ENCODE results near the gene CSNK1D. TPM values are rescaled to one million over a fixed set of nuclear protein-coding genes. Genes with fewer than 3 reads are reported as not detected.

Gene CSNK1D
- polyA plus RNA-seq, 4 donors = 111 to 148 (median 137) TPM

- 93 to 95% (median 94%) methylated on average over 52 to 54 of the region's 54 CpGs for WGBS, 3 donors
- H3K27ac ChIP-seq (ENCODE audit: low read depth in 1 of 3, low read length in 2 of 3) = no peak overlapping the region
- H3K9me3 ChIP-seq (ENCODE audit: control insufficient read depth in 2 of 2, insufficient read depth in 1 of 2, low read depth in 1 of 2, low read length in 1 of 2) = no peaks in the 10 kb centered on the region
- DNase-seq (no peak), FAIRE-seq (no peak)
- H3K4me1 ChIP-seq (ENCODE audit: control insufficient read depth in 3 of 3, insufficient read depth in 2 of 3, low read depth in 1 of 3, low read length in 2 of 3) = peaks cover 0 to 4% (median 0%) of the 10 kb centered on the region in 3 donors
- H3K36me3 ChIP-seq (ENCODE audit: control insufficient read depth in 3 of 3, insufficient read depth in 2 of 3, low read depth in 1 of 3, low read length in 3 of 3) = peaks cover 34 to 98% (median 66%) of the 10 kb centered on the region in 3 donors
- H3K27me3 ChIP-seq (ENCODE audit: control insufficient read depth in 3 of 3, insufficient read depth in 3 of 3, low read length in 3 of 3) = no peaks in the 10 kb centered on the region
- no peak overlapping the region for H3K4me3 ChIP-seq (ENCODE audit: low read depth in 1 of 3, low read length in 3 of 3)
These were observed 24.5 kb downstream of the CSNK1D start for GRCh38 chr17:82248815-82249674.

GRCh38 chr17:82247856-82248671 is 25.4 kb downstream of the CSNK1D start:
- Histone ChIP-seq H3K27me3 (ENCODE audit: control insufficient read depth in 3 of 3, insufficient read depth in 3 of 3, low read length in 3 of 3) (no peaks in the 10 kb centered on the region), H3K36me3 (ENCODE audit: control insufficient read depth in 3 of 3, insufficient read depth in 2 of 3, low read depth in 1 of 3, low read length in 3 of 3) (peaks cover 38 to 100% (median 70%) of the 10 kb centered on the region in 3 donors), H3K9me3 (ENCODE audit: control insufficient read depth in 2 of 2, insufficient read depth in 1 of 2, low read depth in 1 of 2, low read length in 1 of 2) (no peaks in the 10 kb centered on the region), H3K27ac (ENCODE audit: low read depth in 1 of 3, low read length in 2 of 3) (no peak overlapping the region), H3K4me1 (ENCODE audit: control insufficient read depth in 3 of 3, insufficient read depth in 2 of 3, low read depth in 1 of 3, low read length in 2 of 3) (peaks cover 0 to 4% (median 3%) of the 10 kb centered on the region in 3 donors), H3K4me3 (ENCODE audit: low read depth in 1 of 3, low read length in 3 of 3) (no peak overlapping the region)
- FAIRE-seq (no peak), DNase-seq (no peak)
- 89 to 90% (median 89%) methylated on average over 27 to 28 of the region's 28 CpGs for WGBS, 3 donors

- WGBS, 3 donors = 68 to 72% (median 70%) methylated on average over 22 of the region's 22 CpGs
- Histone ChIP-seq H3K27me3 (ENCODE audit: control insufficient read depth in 3 of 3, insufficient read depth in 3 of 3, low read length in 3 of 3) (no peaks in the 10 kb centered on the region), H3K4me1 (ENCODE audit: control insufficient read depth in 3 of 3, insufficient read depth in 2 of 3, low read depth in 1 of 3, low read length in 2 of 3) (peaks cover 0 to 8% (median 4%) of the 10 kb centered on the region in 3 donors), H3K4me3 (ENCODE audit: low read depth in 1 of 3, low read length in 3 of 3) (no peak overlapping the region), H3K27ac (ENCODE audit: low read depth in 1 of 3, low read length in 2 of 3) (peak overlapping the region in 2 of 3 donors; percentile 25 to 61), H3K9me3 (ENCODE audit: control insufficient read depth in 2 of 2, insufficient read depth in 1 of 2, low read depth in 1 of 2, low read length in 1 of 2) (no peaks in the 10 kb centered on the region), H3K36me3 (ENCODE audit: control insufficient read depth in 3 of 3, insufficient read depth in 2 of 3, low read depth in 1 of 3, low read length in 3 of 3) (peaks cover 35 to 100% (median 66%) of the 10 kb centered on the region in 3 donors)
- FAIRE-seq (no peak), DNase-seq (no peak)
These were observed 26.2 kb downstream of the CSNK1D start for GRCh38 chr17:82247182-82247823.

- H3K36me3 ChIP-seq (ENCODE audit: control insufficient read depth in 3 of 3, insufficient read depth in 2 of 3, low read depth in 1 of 3, low read length in 3 of 3) = peaks cover 28 to 99% (median 60%) of the 10 kb centered on the region in 3 donors
- no peaks in the 10 kb centered on the region for H3K27me3 ChIP-seq (ENCODE audit: control insufficient read depth in 3 of 3, insufficient read depth in 3 of 3, low read length in 3 of 3)
- FAIRE-seq (no peak), DNase-seq (no peak)
- H3K9me3 ChIP-seq (ENCODE audit: control insufficient read depth in 2 of 2, insufficient read depth in 1 of 2, low read depth in 1 of 2, low read length in 1 of 2) = no peaks in the 10 kb centered on the region
- H3K4me1 ChIP-seq (ENCODE audit: control insufficient read depth in 3 of 3, insufficient read depth in 2 of 3, low read depth in 1 of 3, low read length in 2 of 3) = peaks cover 0 to 14% (median 4%) of the 10 kb centered on the region in 3 donors
- peak overlapping the region in 2 of 3 donors; percentile 25 to 61 for H3K27ac ChIP-seq (ENCODE audit: low read depth in 1 of 3, low read length in 2 of 3)
- no peak overlapping the region for H3K4me3 ChIP-seq (ENCODE audit: low read depth in 1 of 3, low read length in 3 of 3)
- 57 to 70% (median 61%) methylated on average over 26 to 27 of the region's 27 CpGs for WGBS, 3 donors
These were observed 26.9 kb downstream of the CSNK1D start for GRCh38 chr17:82246365-82247181.

GRCh38 chr17:82246040-82246364 is 27.5 kb downstream of the CSNK1D start:
- Histone ChIP-seq H3K4me1 (ENCODE audit: control insufficient read depth in 3 of 3, insufficient read depth in 2 of 3, low read depth in 1 of 3, low read length in 2 of 3) (peaks cover 0 to 20% (median 4%) of the 10 kb centered on the region in 3 donors), H3K27ac (ENCODE audit: low read depth in 1 of 3, low read length in 2 of 3) (peak overlapping the region in 1 of 3 donors; percentile 61), H3K9me3 (ENCODE audit: control insufficient read depth in 2 of 2, insufficient read depth in 1 of 2, low read depth in 1 of 2, low read length in 1 of 2) (no peaks in the 10 kb centered on the region), H3K4me3 (ENCODE audit: low read depth in 1 of 3, low read length in 3 of 3) (no peak overlapping the region), H3K36me3 (ENCODE audit: control insufficient read depth in 3 of 3, insufficient read depth in 2 of 3, low read depth in 1 of 3, low read length in 3 of 3) (peaks cover 22 to 99% (median 55%) of the 10 kb centered on the region in 3 donors), H3K27me3 (ENCODE audit: control insufficient read depth in 3 of 3, insufficient read depth in 3 of 3, low read length in 3 of 3) (no peaks in the 10 kb centered on the region)
- DNase-seq (no peak), FAIRE-seq (no peak)
- 92 to 95% (median 93%) methylated on average over 5 of the region's 5 CpGs for WGBS, 3 donors

- peaks cover 0 to 20% (median 4%) of the 10 kb centered on the region in 3 donors for H3K4me1 ChIP-seq (ENCODE audit: control insufficient read depth in 3 of 3, insufficient read depth in 2 of 3, low read depth in 1 of 3, low read length in 2 of 3)
- H3K27me3 ChIP-seq (ENCODE audit: control insufficient read depth in 3 of 3, insufficient read depth in 3 of 3, low read length in 3 of 3) = no peaks in the 10 kb centered on the region
- no peaks in the 10 kb centered on the region for H3K9me3 ChIP-seq (ENCODE audit: control insufficient read depth in 2 of 2, insufficient read depth in 1 of 2, low read depth in 1 of 2, low read length in 1 of 2)
- peaks cover 17 to 99% (median 52%) of the 10 kb centered on the region in 3 donors for H3K36me3 ChIP-seq (ENCODE audit: control insufficient read depth in 3 of 3, insufficient read depth in 2 of 3, low read depth in 1 of 3, low read length in 3 of 3)
- DNase-seq (no peak), FAIRE-seq (no peak)
- H3K27ac ChIP-seq (ENCODE audit: low read depth in 1 of 3, low read length in 2 of 3) = peak overlapping the region in 1 of 3 donors; percentile 6
- WGBS, 3 donors = 89 to 91% (median 90%) methylated on average over 47 of the region's 47 CpGs
- no peak overlapping the region for H3K4me3 ChIP-seq (ENCODE audit: low read depth in 1 of 3, low read length in 3 of 3)
These were observed 28.1 kb downstream of the CSNK1D start for GRCh38 chr17:82245134-82246039.

- Histone ChIP-seq H3K27me3 (ENCODE audit: control insufficient read depth in 3 of 3, insufficient read depth in 3 of 3, low read length in 3 of 3) (no peaks in the 10 kb centered on the region), H3K27ac (ENCODE audit: low read depth in 1 of 3, low read length in 2 of 3) (no peak overlapping the region), H3K36me3 (ENCODE audit: control insufficient read depth in 3 of 3, insufficient read depth in 2 of 3, low read depth in 1 of 3, low read length in 3 of 3) (peaks cover 10 to 99% (median 46%) of the 10 kb centered on the region in 3 donors), H3K9me3 (ENCODE audit: control insufficient read depth in 2 of 2, insufficient read depth in 1 of 2, low read depth in 1 of 2, low read length in 1 of 2) (no peaks in the 10 kb centered on the region), H3K4me3 (ENCODE audit: low read depth in 1 of 3, low read length in 3 of 3) (no peak overlapping the region), H3K4me1 (ENCODE audit: control insufficient read depth in 3 of 3, insufficient read depth in 2 of 3, low read depth in 1 of 3, low read length in 2 of 3) (peaks cover 0 to 24% (median 4%) of the 10 kb centered on the region in 3 donors)
- WGBS, 3 donors = 85 to 88% (median 86%) methylated on average over 35 to 39 of the region's 39 CpGs
- FAIRE-seq (no peak), DNase-seq (no peak)
These were observed 28.9 kb downstream of the CSNK1D start for GRCh38 chr17:82244413-82245133.
